Activated CD4-positive, alpha-beta T cell treated with anti-CD3 and anti-CD28 coated beads for 36 hours (primary cell): Measurements from ENCODE around the gene CXCL10. TPM values are rescaled to one million over a fixed set of nuclear protein-coding genes. Genes with fewer than 3 reads are reported as not detected.
"Not testable (repeated sequence)": the region's sequence is repeated elsewhere in the genome, so short reads cannot be mapped to it uniquely, and the experiment has no call there.

Source experiments
- ATAC-seq: fragments of 200-7000 bp; cut with Tn5 transposase; one replicate; pipeline ENCODE4 v1.10.0; 2021; ENCODE audit warnings: mild to moderate bottlenecking, moderate library complexity
- CTCF ChIA-PET: fragments of 350-600 bp; sonication (Branson Sonifier 250); formaldehyde crosslinking; loops from one replicate; lab custom pipeline; 2021; ENCODE audit warnings: antibody characterized with exemption; lab: Charles Lee
- POLR2A ChIA-PET: fragments of 350-600 bp; sonication (Branson Sonifier 250); formaldehyde crosslinking; loops from one replicate; lab custom pipeline; 2021; ENCODE audit warnings: antibody characterized with exemption, inconsistent platforms; lab: Charles Lee
- DNase-seq: peaks from one replicate; pipeline ENCODE4 v3.0.0-alpha.2; 2020
- H3K27ac Mint-ChIP-seq: one replicate; pipeline ENCODE4 v1.8.0; 2021; ENCODE audit warnings: mixed read lengths
- H3K27me3 Mint-ChIP-seq: one replicate; pipeline ENCODE4 v1.8.0; 2021; ENCODE audit warnings: mixed read lengths
- H3K36me3 Mint-ChIP-seq: one replicate; pipeline ENCODE4 v1.8.0; 2021; ENCODE audit warnings: low read depth, mixed read lengths
- H3K4me1 Mint-ChIP-seq: one replicate; pipeline ENCODE4 v1.8.0; 2021; ENCODE audit warnings: mixed read lengths
- H3K4me3 Mint-ChIP-seq: one replicate; pipeline ENCODE4 v1.8.0; 2021; ENCODE audit warnings: mild to moderate bottlenecking, moderate library complexity, mixed read lengths
- H3K9me3 Mint-ChIP-seq: one replicate; pipeline ENCODE4 v1.8.0; 2021; ENCODE audit warnings: low read depth, mixed read lengths
- intact Hi-C, 2 experiments: fragments of 100-400 bp; cut with DNase I in 1 of 2; cut with micrococcal nuclease in 1 of 2; formaldehyde crosslinking; loops; one replicate each; pipeline versions ENCODE4 v1.14.2 to v1.15.1; 2022 to 2024; cut with DNase I, micrococcal nuclease
- total RNA-seq, 2 experiments: library from RNA; stranded (reverse); gene quantifications; one replicate each; pipeline ENCODE4 v1.2.3, GENCODE V29; 2021

CXCL10 gene
- total RNA-seq, 2 experiments from 2014 or later, result 1.0 to 1.1 TPM

GRCh38 chr4:76055421-76055820, 32.1 kb upstream of the CXCL10 start:
- intact Hi-C loops, result loop anchor here (5.0 to 10.0 kb wide), 6 partner anchors 157 to 1532 kb away; partner anchors contain the start of genes CCNI (in 1 of the 2), RCHY1 (in 1 of the 2), SCARB2 (in 1 of the 2) and THAP6 (in 1 of the 2)
- no peaks in the 10 kb centered on the region for H3K36me3 Mint-ChIP-seq
- CTCF ChIA-PET, result interaction anchor here (0.5 to 4.3 kb wide), 4 partner anchors 8 to 193 kb away, joined by 3 to 24 read pairs (median 6); no protein-coding TSS in a partner anchor
- ATAC-seq (no peak), DNase-seq (no peak)
- H3K4me3 Mint-ChIP-seq, result no peak overlapping the region
- no peaks in the 10 kb centered on the region for H3K9me3 Mint-ChIP-seq
- POLR2A ChIA-PET, result interaction anchor here (1.1 kb wide), 1 partner anchor 65 kb away, joined by 4 read pairs; the partner anchor contains the start of gene SDAD1
- no peak overlapping the region for H3K27ac Mint-ChIP-seq
- H3K4me1 Mint-ChIP-seq, result peaks cover 48% of the 10 kb centered on the region
- H3K27me3 Mint-ChIP-seq, result peaks cover 25% of the 10 kb centered on the region

- DNase-seq (peak; percentile 54), ATAC-seq (peak; percentile 83)
- Mint-ChIP-seq H3K27me3 (peaks cover 23% of the 10 kb centered on the region), H3K36me3 (no peaks in the 10 kb centered on the region), H3K27ac (no peak overlapping the region), H3K4me3 (no peak overlapping the region), H3K9me3 (no peaks in the 10 kb centered on the region), H3K4me1 (peaks cover 44% of the 10 kb centered on the region)
- POLR2A ChIA-PET, result interaction anchor here (1.1 kb wide), 1 partner anchor 64 kb away, joined by 4 read pairs; the partner anchor contains the start of gene SDAD1
- intact Hi-C loops, result loop anchor here (5.0 to 10.0 kb wide), 6 partner anchors 157 to 1532 kb away; partner anchors contain the start of genes CCNI (in 1 of the 2), RCHY1 (in 1 of the 2), SCARB2 (in 1 of the 2) and THAP6 (in 1 of the 2)
- CTCF ChIA-PET, result interaction anchor here (0.9 to 4.3 kb wide), 4 partner anchors 8 to 58 kb away, joined by 3 to 24 read pairs (median 9); no protein-coding TSS in a partner anchor
Measured at GRCh38 chr4:76055016-76055415, 31.7 kb upstream of the CXCL10 start.

GRCh38 chr4:76053730-76054129, 30.4 kb upstream of the CXCL10 start:
- no peak for ATAC-seq

GRCh38 chr4:76050560-76051050, 27.3 kb upstream of the CXCL10 start:
- H3K36me3 Mint-ChIP-seq, H3K9me3 Mint-ChIP-seq, H3K4me1 Mint-ChIP-seq, CTCF ChIA-PET, H3K27ac Mint-ChIP-seq, H3K4me3 Mint-ChIP-seq, DNase-seq, ATAC-seq, POLR2A ChIA-PET: not testable (repeated sequence)
- intact Hi-C loops, result loop anchor here in 1 of 2 experiments (10.0 kb wide), 2 partner anchors 536 to 904 kb away; partner anchors contain the start of genes RCHY1 and THAP6
- peaks cover 15% of the 10 kb centered on the region for H3K27me3 Mint-ChIP-seq

More at GRCh38 chr4:76053730-76054129, 30.4 kb upstream of the CXCL10 start:
- Mint-ChIP-seq H3K4me3 (no peak overlapping the region), H3K9me3 (no peaks in the 10 kb centered on the region), H3K27me3 (peaks cover 22% of the 10 kb centered on the region), H3K4me1 (peaks cover 33% of the 10 kb centered on the region), H3K36me3 (no peaks in the 10 kb centered on the region), H3K27ac (no peak overlapping the region)
- ChIA-PET POLR2A (no interaction called here), CTCF (interaction anchor here (1.1 to 4.3 kb wide), 6 partner anchors 9 to 57 kb away, joined by 3 to 24 read pairs (median 6); partner anchors contain the start of genes ART3 and CXCL11)
- no peak for DNase-seq
- intact Hi-C loops, result loop anchor here in 1 of 2 experiments (10.0 kb wide), 2 partner anchors 539 to 901 kb away; partner anchors contain the start of genes RCHY1 and THAP6

GRCh38 chr4:76049860-76050416, 26.6 kb upstream of the CXCL10 start:
- CTCF ChIA-PET, H3K27ac Mint-ChIP-seq, H3K4me3 Mint-ChIP-seq, ATAC-seq, POLR2A ChIA-PET, DNase-seq, H3K9me3 Mint-ChIP-seq, H3K4me1 Mint-ChIP-seq, H3K36me3 Mint-ChIP-seq: not testable (repeated sequence)
- H3K27me3 Mint-ChIP-seq, result peaks cover 10% of the 10 kb centered on the region
- intact Hi-C loops, result loop anchor here in 1 of 2 experiments (10.0 kb wide), 2 partner anchors 535 to 905 kb away; partner anchors contain the start of genes RCHY1 and THAP6

GRCh38 chr4:76044686-76045085, 21.4 kb upstream of the CXCL10 start:
- CTCF ChIA-PET, ATAC-seq, H3K36me3 Mint-ChIP-seq, H3K4me3 Mint-ChIP-seq, H3K27me3 Mint-ChIP-seq, H3K9me3 Mint-ChIP-seq, DNase-seq, H3K27ac Mint-ChIP-seq, POLR2A ChIA-PET, intact Hi-C loops: not testable (repeated sequence)
- peaks cover 14% of the 10 kb centered on the region for H3K4me1 Mint-ChIP-seq

GRCh38 chr4:76043306-76043705, 20.0 kb upstream of the CXCL10 start:
- H3K36me3 Mint-ChIP-seq, H3K27me3 Mint-ChIP-seq, ATAC-seq, H3K9me3 Mint-ChIP-seq, CTCF ChIA-PET, DNase-seq, intact Hi-C loops, H3K27ac Mint-ChIP-seq, POLR2A ChIA-PET, H3K4me3 Mint-ChIP-seq: not testable (repeated sequence)
- peaks cover 14% of the 10 kb centered on the region for H3K4me1 Mint-ChIP-seq

- peaks cover 14% of the 10 kb centered on the region for H3K4me1 Mint-ChIP-seq
- CTCF ChIA-PET, result interaction anchor here (1.0 to 1.2 kb wide), 3 partner anchors 16 to 47 kb away, joined by 3 to 4 read pairs (median 4); no protein-coding TSS in a partner anchor
- ATAC-seq, result peak; percentile 91
- H3K36me3 Mint-ChIP-seq, H3K27ac Mint-ChIP-seq, H3K27me3 Mint-ChIP-seq, H3K4me3 Mint-ChIP-seq, H3K9me3 Mint-ChIP-seq, DNase-seq: not testable (repeated sequence)
- POLR2A ChIA-PET, result interaction anchor here (0.5 kb wide), 1 partner anchor 10 kb away, joined by 3 read pairs; no protein-coding TSS in a partner anchor
- intact Hi-C loops, result loop anchor here (1.0 kb wide), 1 partner anchor 16 kb away; no protein-coding TSS in a partner anchor
Measured at GRCh38 chr4:76042241-76042998, 19.1 kb upstream of the CXCL10 start.

- peaks cover 4% of the 10 kb centered on the region for H3K4me1 Mint-ChIP-seq
- CTCF ChIA-PET, result interaction anchor here (1.4 to 2.1 kb wide), 3 partner anchors 17 to 1167 kb away, joined by 3 to 8 read pairs (median 6); no protein-coding TSS in a partner anchor
- no peaks in the 10 kb centered on the region for H3K9me3 Mint-ChIP-seq
- POLR2A ChIA-PET, result interaction anchor here (0.8 kb wide), 1 partner anchor 22 kb away, joined by 5 read pairs; no protein-coding TSS in a partner anchor
- no peak overlapping the region for H3K4me3 Mint-ChIP-seq
- no peak overlapping the region for H3K27ac Mint-ChIP-seq
- H3K27me3 Mint-ChIP-seq, result peaks cover 6% of the 10 kb centered on the region
- no peak for DNase-seq
- no peak for ATAC-seq
- H3K36me3 Mint-ChIP-seq, result no peaks in the 10 kb centered on the region
- intact Hi-C loops, result no loop called here
Measured at GRCh38 chr4:76036855-76037254, 13.6 kb upstream of the CXCL10 start.

- intact Hi-C loops, result no loop called here
- ChIA-PET POLR2A (no interaction called here), CTCF (interaction anchor here (1.3 to 1.4 kb wide), 3 partner anchors 18 to 40 kb away, joined by 4 to 6 read pairs (median 6); no protein-coding TSS in a partner anchor)
- Mint-ChIP-seq H3K27me3 (peaks cover 4% of the 10 kb centered on the region), H3K4me3 (no peak within 1 kb of the TSS), H3K36me3 (no peaks in the 10 kb centered on the region), H3K27ac (no peak within 1 kb of the TSS), H3K4me1 (no peaks in the 10 kb centered on the region), H3K9me3 (no peaks in the 10 kb centered on the region)
- ATAC-seq, result no peak
- DNase-seq, result no peak
Measured at GRCh38 chr4:76035799-76036380, 12.6 kb upstream of the CXCL10 start, which contains the start of gene CXCL11. CXCL11 (minus strand) TSS chr4:76036070; CDS start chr4:76035987, 83 bp downstream.
